HG02588 (cell line): ENCODE results near the gene COG2.
"Not testable (repeated sequence)": the region's sequence is repeated elsewhere in the genome, so short reads cannot be mapped to it uniquely, and the experiment has no call there.

Source experiments
- ATAC-seq: cut with Tn5 transposase; IDR thresholded peaks from one replicate; pipeline ENCODE4 v1.9.1; 2021; ENCODE audit warnings: mild to moderate bottlenecking, moderate library complexity; ENCODE audit not compliant: unreplicated experiment

The COG2 gene

DNA sequence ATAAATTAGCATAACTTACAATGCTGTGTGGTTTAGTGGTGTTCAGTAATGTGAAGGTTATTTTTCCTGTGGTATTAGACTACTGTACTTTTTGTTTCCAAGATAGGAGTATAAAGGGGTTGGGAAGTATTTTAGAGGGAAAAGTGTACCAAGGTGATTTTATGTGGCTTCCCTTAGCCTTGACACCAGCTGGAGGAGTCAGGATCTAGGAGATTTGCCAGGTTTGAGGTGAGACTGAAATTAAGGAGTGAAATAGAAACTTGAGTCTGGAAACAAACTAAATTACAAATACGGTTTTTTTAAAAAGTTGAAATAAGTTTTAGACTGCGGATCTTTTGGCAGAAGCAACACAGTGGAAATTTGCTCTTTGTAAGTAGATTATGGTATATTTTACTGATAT is 32.3 kb downstream of the COG2 start:
- ATAC-seq: no peak

- no peak for ATAC-seq
Measured at GRCh38 chr1:230677200-230677599, 34.9 kb downstream of the COG2 start.

DNA sequence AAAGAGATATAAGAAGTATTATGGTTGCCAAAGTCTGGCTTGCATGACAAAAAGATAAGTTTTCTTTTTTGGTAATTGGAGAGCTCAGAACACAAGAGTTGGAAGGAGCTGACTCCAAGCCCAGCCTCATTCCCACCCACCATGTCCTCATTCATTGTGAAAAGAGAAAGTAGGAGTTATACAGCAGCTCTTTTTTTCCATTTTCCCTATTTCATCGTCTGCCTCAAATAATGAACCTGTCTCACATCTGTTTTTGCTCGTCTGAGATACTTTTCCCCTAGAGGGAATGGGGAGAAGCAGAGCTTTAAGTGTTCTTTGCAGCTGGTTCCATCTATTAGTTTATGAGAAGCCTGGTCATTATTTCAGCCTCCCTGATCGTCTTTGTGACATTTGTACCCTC is 36.9 kb downstream of the COG2 start:
- no peak for ATAC-seq

DNA sequence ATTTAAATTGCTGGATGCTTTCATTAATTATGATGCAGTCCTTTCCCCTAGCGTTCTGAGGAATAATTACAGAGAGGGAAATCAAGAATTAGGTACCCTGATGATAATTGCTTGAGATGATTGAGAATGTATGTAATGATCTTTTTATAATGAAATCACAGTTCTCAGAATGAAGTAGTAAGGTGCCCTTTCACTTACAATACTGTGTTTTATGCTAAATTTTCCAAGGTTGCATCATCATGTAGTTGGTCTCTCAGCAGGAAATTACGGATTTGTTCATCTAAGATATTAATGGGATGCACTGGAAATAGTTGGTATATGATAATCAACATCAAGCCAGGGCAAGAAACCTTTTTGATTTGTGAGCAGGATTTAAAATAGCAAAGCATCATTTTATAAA is 37.5 kb downstream of the COG2 start:
- no peak for ATAC-seq

DNA sequence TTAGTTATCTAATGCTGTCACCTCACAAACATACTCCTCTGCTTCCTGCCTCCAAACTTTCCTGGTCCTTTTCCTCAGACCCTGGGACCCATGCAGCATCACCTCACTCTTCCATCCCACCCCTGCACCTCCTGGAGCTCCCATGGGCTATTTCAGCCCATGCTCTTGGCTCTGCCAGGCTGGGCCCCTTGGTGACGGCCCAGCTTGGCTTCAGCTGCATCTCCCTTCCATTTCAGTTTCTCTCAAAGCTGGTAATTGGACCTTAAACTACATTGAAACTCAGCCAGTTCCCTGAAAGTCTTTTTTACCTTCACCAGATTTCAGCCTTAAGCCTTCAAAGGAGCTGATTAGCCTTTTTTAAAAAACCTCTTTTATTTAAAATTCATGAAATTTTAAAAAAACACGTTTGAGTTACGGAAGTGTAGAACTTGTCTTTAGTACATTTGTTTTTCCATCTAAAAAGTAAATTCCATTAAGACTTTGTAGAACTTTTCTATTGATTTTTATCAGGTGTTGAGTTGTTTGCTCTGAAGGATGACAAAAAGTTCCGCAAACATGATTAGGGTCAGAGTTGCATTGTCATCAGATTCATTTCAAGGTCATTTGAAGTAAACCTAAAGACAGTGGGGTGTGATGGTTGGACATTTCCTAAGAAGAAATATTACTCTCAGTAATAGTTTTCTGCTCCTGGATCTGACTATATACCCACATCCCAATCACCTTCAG is 38.2 kb downstream of the COG2 start:
- ATAC-seq: no peak

GRCh38 chr1:230681599-230681998 is 39.3 kb downstream of the COG2 start:
- ATAC-seq: no peak

- no peak for ATAC-seq
Measured at GRCh38 chr1:230682274-230682673, 40.0 kb downstream of the COG2 start.

GRCh38 chr1:230682882-230683610 is 40.8 kb downstream of the COG2 start:
- no peak for ATAC-seq

DNA sequence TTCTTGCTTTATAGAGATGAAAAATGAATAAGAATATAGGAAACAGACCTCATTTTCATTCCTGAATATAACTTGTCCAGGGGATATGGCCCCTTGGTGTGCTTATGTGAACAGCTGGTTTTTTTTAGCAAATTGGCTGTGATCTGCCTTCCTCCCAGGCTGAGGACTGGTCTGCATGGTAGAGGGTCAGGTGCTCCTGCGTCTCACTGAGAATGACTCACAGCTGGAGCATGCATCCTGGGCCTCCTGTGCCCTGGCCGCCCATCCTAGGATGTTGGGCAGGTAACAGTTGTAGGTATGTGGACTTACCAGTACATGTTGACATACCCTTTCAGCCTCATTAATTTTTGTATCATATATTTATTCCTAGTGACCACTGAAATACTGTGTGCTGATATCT is 41.9 kb downstream of the COG2 start:
- ATAC-seq: no peak

DNA sequence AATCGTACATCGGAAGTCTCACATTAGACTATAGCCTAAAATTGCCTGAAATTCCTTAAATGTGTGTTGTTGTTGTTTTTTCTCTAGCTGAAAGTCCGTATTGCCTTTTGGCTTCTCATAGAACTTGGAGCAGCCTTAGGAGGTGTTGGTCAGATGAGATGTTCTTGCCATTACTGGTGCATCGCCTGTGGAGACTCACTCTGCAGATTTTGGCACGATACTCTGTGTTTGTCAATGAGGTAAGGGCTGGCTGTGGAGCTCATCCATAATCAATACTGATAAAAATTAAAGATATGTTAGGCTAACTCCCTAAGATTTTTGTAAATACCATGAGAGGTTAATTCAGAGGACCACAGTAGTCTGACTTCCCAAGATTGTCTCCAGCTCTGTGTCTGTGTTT is 42.7 kb downstream of the COG2 start:
- ATAC-seq: no peak

DNA sequence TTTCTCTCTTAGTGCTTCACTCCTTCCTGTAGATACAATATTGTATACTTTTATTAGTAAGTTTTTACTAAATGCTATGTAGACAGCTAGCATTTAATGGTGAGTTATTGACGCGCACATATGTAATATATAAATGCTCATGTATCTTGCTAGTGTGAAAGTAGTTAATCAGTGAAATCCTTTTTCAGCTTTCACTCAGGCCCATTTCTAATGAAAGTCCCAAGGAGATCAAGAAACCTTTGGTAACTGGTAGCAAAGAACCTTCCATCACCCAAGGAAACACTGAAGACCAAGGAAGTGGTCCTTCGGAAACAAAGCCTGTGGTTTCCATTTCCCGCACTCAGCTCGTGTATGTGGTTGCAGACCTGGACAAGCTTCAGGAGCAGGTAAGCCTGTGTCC is 44.5 kb downstream of the COG2 start:
- no peak for ATAC-seq

- no peak for ATAC-seq
Measured at GRCh38 chr1:230690101-230690500, 47.8 kb downstream of the COG2 start.

GRCh38 chr1:230691615-230692014 is 49.3 kb downstream of the COG2 start:
- ATAC-seq: no peak

DNA sequence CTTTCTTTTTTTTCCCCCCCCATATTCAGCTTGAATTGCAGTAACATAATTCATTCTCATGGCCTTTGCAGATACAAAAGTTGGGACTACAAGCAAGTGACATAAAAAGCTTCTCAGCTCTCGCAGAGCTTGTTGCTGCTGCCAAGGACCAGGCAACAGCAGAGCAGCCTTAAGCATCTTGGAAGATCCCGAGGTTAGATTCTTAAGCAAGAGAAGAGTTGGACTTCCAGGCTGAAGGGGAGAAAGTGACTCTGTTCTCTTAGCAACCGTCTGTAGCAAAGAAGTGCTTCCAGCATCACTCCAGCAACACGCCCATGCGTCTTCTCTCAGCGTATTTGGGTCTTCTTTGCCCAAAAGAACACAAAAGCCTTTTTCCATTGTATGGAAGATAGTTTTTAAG is 50.9 kb downstream of the COG2 start:
- ATAC-seq: no peak

GRCh38 chr1:230693777-230694176 is 51.5 kb downstream of the COG2 start:
- no peak for ATAC-seq

DNA sequence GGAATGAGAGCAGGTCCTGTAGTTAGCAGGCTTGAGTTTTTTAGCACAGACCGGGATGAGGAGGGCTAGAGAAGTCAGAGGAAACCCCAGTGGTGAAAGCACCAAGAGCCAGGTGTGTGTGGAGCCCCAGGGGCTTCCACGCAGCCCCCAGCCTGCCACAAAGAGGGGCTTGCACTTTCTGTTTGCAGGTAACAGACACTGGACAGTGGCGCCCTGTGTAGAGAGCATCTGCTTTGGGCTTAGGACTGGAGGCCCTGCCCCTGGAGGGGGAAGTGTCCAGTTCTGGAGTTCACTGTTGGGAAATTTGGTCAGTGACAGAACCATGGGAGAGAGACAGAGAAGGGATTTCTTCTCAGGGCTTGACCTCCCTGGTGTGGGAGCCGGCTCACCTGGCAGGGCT is 52.2 kb downstream of the COG2 start:
- ATAC-seq: no peak

DNA sequence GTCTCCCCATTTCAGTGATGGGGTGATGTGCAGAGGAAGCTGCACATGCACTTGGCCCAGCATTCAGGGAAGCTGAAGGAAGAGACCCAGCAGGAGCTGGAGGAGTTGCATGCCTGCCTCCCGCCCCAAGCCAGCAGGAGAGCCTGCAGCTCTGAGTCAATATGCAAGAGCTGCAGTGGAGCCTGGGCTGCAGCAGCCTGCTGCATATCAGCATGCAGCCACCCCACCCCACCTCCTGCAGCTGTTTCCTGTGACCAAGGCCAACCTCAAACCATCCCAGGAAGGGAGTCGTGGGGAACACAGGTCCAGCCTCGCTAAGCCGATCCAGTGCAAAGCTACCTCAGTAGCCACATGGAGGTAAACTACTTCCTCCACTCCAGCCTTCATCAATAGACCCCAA is 52.7 kb downstream of the COG2 start:
- no peak for ATAC-seq

GRCh38 chr1:230696218-230696617 is 53.9 kb downstream of the COG2 start:
- no peak for ATAC-seq

- ATAC-seq: no peak
Measured at GRCh38 chr1:230696722-230697437, 54.6 kb downstream of the COG2 start.

DNA sequence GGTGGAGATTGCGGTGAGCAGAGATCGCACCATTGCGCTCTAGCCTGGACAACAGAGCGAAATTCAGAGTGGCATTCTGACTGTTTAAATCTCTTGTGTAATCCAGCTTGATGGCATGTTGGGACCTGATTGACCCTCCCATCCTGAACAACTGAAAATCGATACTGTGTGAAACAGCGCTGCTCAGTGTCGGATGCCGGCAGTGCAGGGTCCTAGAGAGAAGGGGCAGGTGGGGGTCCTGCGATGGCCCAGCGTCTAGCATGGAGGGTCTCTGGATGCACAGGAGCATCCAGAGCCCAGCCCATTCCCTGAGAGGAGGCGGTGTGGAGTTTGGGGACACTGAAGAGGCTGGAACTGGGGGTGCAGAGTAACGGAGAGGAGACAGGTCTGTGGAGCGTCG is 55.8 kb downstream of the COG2 start:
- no peak for ATAC-seq

GRCh38 chr1:230698964-230699363 is 56.7 kb downstream of the COG2 start:
- ATAC-seq: not testable (repeated sequence)

- ATAC-seq: no peak
Measured at GRCh38 chr1:230699716-230700115, 57.4 kb downstream of the COG2 start.
